ENCODE data around the gene C6orf89.

The C6orf89 gene

GRCh38 chr6:36845233-36845632 is 40.5 kb upstream of the C6orf89 start:
- no peak overlapping the region for H3K4me3 Mint-ChIP-seq
- ATAC-seq (replicated peaks; ENCODE audit: extremely low read depth, poor library complexity, severe bottlenecking), result no peak
- H3K9me3 Mint-ChIP-seq, result no peaks in the 10 kb centered on the region
- H3K27ac Mint-ChIP-seq (ENCODE audit: low read depth), result no peak overlapping the region
- peaks cover 8% of the 10 kb centered on the region for H3K4me1 Mint-ChIP-seq
- H3K36me3 Mint-ChIP-seq (ENCODE audit: insufficient read depth), result peaks cover under 1% of the 10 kb centered on the region
- H3K27me3 Mint-ChIP-seq, result peaks cover 9% of the 10 kb centered on the region
- no peak for DNase-seq (ENCODE audit: low spot score in 2 of 2)

- Mint-ChIP-seq H3K4me3 (no peak overlapping the region), H3K9me3 (no peaks in the 10 kb centered on the region), H3K36me3 (ENCODE audit: insufficient read depth) (peaks cover 6% of the 10 kb centered on the region), H3K27ac (ENCODE audit: low read depth) (no peak overlapping the region), H3K4me1 (no peaks in the 10 kb centered on the region), H3K27me3 (no peaks in the 10 kb centered on the region)
- DNase-seq (ENCODE audit: low spot score in 2 of 2) (no peak), ATAC-seq (replicated peaks; ENCODE audit: extremely low read depth, poor library complexity, severe bottlenecking) (no peak)
These were observed 38.6 kb upstream of the C6orf89 start for GRCh38 chr6:36847152-36847551.

GRCh38 chr6:36847991-36848390 is 37.8 kb upstream of the C6orf89 start:
- H3K27ac Mint-ChIP-seq (ENCODE audit: low read depth), result no peak overlapping the region
- H3K27me3 Mint-ChIP-seq, result no peaks in the 10 kb centered on the region
- H3K36me3 Mint-ChIP-seq (ENCODE audit: insufficient read depth), result peaks cover 11% of the 10 kb centered on the region
- H3K4me3 Mint-ChIP-seq, result no peak overlapping the region
- no peaks in the 10 kb centered on the region for H3K4me1 Mint-ChIP-seq
- no peak for ATAC-seq (replicated peaks; ENCODE audit: extremely low read depth, poor library complexity, severe bottlenecking)
- H3K9me3 Mint-ChIP-seq, result no peaks in the 10 kb centered on the region
- no peak for DNase-seq (ENCODE audit: low spot score in 2 of 2)

- Mint-ChIP-seq H3K9me3 (no peaks in the 10 kb centered on the region), H3K4me3 (no peak overlapping the region), H3K4me1 (no peaks in the 10 kb centered on the region), H3K27ac (ENCODE audit: low read depth) (no peak overlapping the region), H3K27me3 (no peaks in the 10 kb centered on the region), H3K36me3 (ENCODE audit: insufficient read depth) (peaks cover 11% of the 10 kb centered on the region)
- no peak for ATAC-seq (replicated peaks; ENCODE audit: extremely low read depth, poor library complexity, severe bottlenecking)
- no peak for DNase-seq (ENCODE audit: low spot score in 2 of 2)
These were observed 36.9 kb upstream of the C6orf89 start for GRCh38 chr6:36848658-36849441.

- no peak for DNase-seq (ENCODE audit: low spot score in 2 of 2)
- Mint-ChIP-seq H3K9me3 (no peaks in the 10 kb centered on the region), H3K4me3 (no peak overlapping the region), H3K27ac (ENCODE audit: low read depth) (no peak overlapping the region), H3K36me3 (ENCODE audit: insufficient read depth) (peaks cover 13% of the 10 kb centered on the region), H3K4me1 (no peaks in the 10 kb centered on the region), H3K27me3 (no peaks in the 10 kb centered on the region)
- no peak for ATAC-seq (replicated peaks; ENCODE audit: extremely low read depth, poor library complexity, severe bottlenecking)
These were observed 35.7 kb upstream of the C6orf89 start for GRCh38 chr6:36850021-36850420.

- Mint-ChIP-seq H3K4me3 (no peak overlapping the region), H3K4me1 (no peaks in the 10 kb centered on the region), H3K27me3 (no peaks in the 10 kb centered on the region), H3K27ac (ENCODE audit: low read depth) (no peak overlapping the region), H3K9me3 (no peaks in the 10 kb centered on the region), H3K36me3 (ENCODE audit: insufficient read depth) (peaks cover 15% of the 10 kb centered on the region)
- ATAC-seq (replicated peaks; ENCODE audit: extremely low read depth, poor library complexity, severe bottlenecking), result no peak
- DNase-seq (ENCODE audit: low spot score in 2 of 2), result peak in 1 of 2 donors; percentile 18
These were observed 34.6 kb upstream of the C6orf89 start for GRCh38 chr6:36851149-36851614.

- no peaks in the 10 kb centered on the region for H3K4me1 Mint-ChIP-seq
- H3K27ac Mint-ChIP-seq (ENCODE audit: low read depth), result no peak overlapping the region
- no peak for ATAC-seq (replicated peaks; ENCODE audit: extremely low read depth, poor library complexity, severe bottlenecking)
- no peak for DNase-seq (ENCODE audit: low spot score in 2 of 2)
- no peaks in the 10 kb centered on the region for H3K27me3 Mint-ChIP-seq
- no peaks in the 10 kb centered on the region for H3K9me3 Mint-ChIP-seq
- no peak overlapping the region for H3K4me3 Mint-ChIP-seq
- H3K36me3 Mint-ChIP-seq (ENCODE audit: insufficient read depth), result peaks cover 15% of the 10 kb centered on the region
These were observed 34.1 kb upstream of the C6orf89 start for GRCh38 chr6:36851626-36852025.

- Mint-ChIP-seq H3K36me3 (ENCODE audit: insufficient read depth) (peaks cover 15% of the 10 kb centered on the region), H3K27me3 (no peaks in the 10 kb centered on the region), H3K27ac (ENCODE audit: low read depth) (no peak overlapping the region), H3K9me3 (no peaks in the 10 kb centered on the region), H3K4me1 (no peaks in the 10 kb centered on the region), H3K4me3 (no peak overlapping the region)
- DNase-seq (ENCODE audit: low spot score in 2 of 2) (no peak), ATAC-seq (replicated peaks; ENCODE audit: extremely low read depth, poor library complexity, severe bottlenecking) (no peak)
These were observed 33.1 kb upstream of the C6orf89 start for GRCh38 chr6:36852481-36853147.

GRCh38 chr6:36853325-36853724 is 32.4 kb upstream of the C6orf89 start:
- Mint-ChIP-seq H3K27me3 (no peaks in the 10 kb centered on the region), H3K4me1 (no peaks in the 10 kb centered on the region), H3K9me3 (no peaks in the 10 kb centered on the region), H3K36me3 (ENCODE audit: insufficient read depth) (peaks cover 15% of the 10 kb centered on the region), H3K4me3 (no peak overlapping the region), H3K27ac (ENCODE audit: low read depth) (no peak overlapping the region)
- DNase-seq (ENCODE audit: low spot score in 2 of 2) (no peak), ATAC-seq (replicated peaks; ENCODE audit: extremely low read depth, poor library complexity, severe bottlenecking) (no peak)

GRCh38 chr6:36855750-36856149 is 30.0 kb upstream of the C6orf89 start:
- Mint-ChIP-seq H3K36me3 (ENCODE audit: insufficient read depth) (peaks cover 18% of the 10 kb centered on the region), H3K4me3 (no peak overlapping the region), H3K9me3 (no peaks in the 10 kb centered on the region), H3K27me3 (no peaks in the 10 kb centered on the region), H3K27ac (ENCODE audit: low read depth) (no peak overlapping the region), H3K4me1 (no peaks in the 10 kb centered on the region)
- ATAC-seq (replicated peaks; ENCODE audit: extremely low read depth, poor library complexity, severe bottlenecking) (no peak), DNase-seq (ENCODE audit: low spot score in 2 of 2) (no peak)

GRCh38 chr6:36856277-36856676 is 29.5 kb upstream of the C6orf89 start:
- DNase-seq (ENCODE audit: low spot score in 2 of 2), result no peak
- Mint-ChIP-seq H3K9me3 (no peaks in the 10 kb centered on the region), H3K4me1 (no peaks in the 10 kb centered on the region), H3K4me3 (no peak overlapping the region), H3K27ac (ENCODE audit: low read depth) (no peak overlapping the region), H3K36me3 (ENCODE audit: insufficient read depth) (peaks cover 17% of the 10 kb centered on the region), H3K27me3 (no peaks in the 10 kb centered on the region)
- ATAC-seq (replicated peaks; ENCODE audit: extremely low read depth, poor library complexity, severe bottlenecking), result no peak

- Mint-ChIP-seq H3K27ac (ENCODE audit: low read depth) (no peak overlapping the region), H3K4me1 (no peaks in the 10 kb centered on the region), H3K9me3 (no peaks in the 10 kb centered on the region), H3K4me3 (no peak overlapping the region), H3K36me3 (ENCODE audit: insufficient read depth) (peaks cover 16% of the 10 kb centered on the region), H3K27me3 (no peaks in the 10 kb centered on the region)
- DNase-seq (ENCODE audit: low spot score in 2 of 2) (no peak), ATAC-seq (replicated peaks; ENCODE audit: extremely low read depth, poor library complexity, severe bottlenecking) (no peak)
These were observed 28.4 kb upstream of the C6orf89 start for GRCh38 chr6:36857325-36857724.

GRCh38 chr6:36858407-36858981 is 27.3 kb upstream of the C6orf89 start:
- no peak overlapping the region for H3K4me3 Mint-ChIP-seq
- H3K4me1 Mint-ChIP-seq, result peaks cover 9% of the 10 kb centered on the region
- H3K27me3 Mint-ChIP-seq, result no peaks in the 10 kb centered on the region
- no peak overlapping the region for H3K27ac Mint-ChIP-seq (ENCODE audit: low read depth)
- H3K36me3 Mint-ChIP-seq (ENCODE audit: insufficient read depth), result peaks cover 16% of the 10 kb centered on the region
- ATAC-seq (replicated peaks; ENCODE audit: extremely low read depth, poor library complexity, severe bottlenecking), result no peak
- DNase-seq (ENCODE audit: low spot score in 2 of 2), result no peak
- no peaks in the 10 kb centered on the region for H3K9me3 Mint-ChIP-seq
